Measurements from ENCODE around the gene RNF144A. TPM values are rescaled to one million over a fixed set of nuclear protein-coding genes. Genes with fewer than 3 reads are reported as not detected.

Gene RNF144A
- total RNA-seq, 1 experiment from 2014 or later, result 13.6 TPM

DNA sequence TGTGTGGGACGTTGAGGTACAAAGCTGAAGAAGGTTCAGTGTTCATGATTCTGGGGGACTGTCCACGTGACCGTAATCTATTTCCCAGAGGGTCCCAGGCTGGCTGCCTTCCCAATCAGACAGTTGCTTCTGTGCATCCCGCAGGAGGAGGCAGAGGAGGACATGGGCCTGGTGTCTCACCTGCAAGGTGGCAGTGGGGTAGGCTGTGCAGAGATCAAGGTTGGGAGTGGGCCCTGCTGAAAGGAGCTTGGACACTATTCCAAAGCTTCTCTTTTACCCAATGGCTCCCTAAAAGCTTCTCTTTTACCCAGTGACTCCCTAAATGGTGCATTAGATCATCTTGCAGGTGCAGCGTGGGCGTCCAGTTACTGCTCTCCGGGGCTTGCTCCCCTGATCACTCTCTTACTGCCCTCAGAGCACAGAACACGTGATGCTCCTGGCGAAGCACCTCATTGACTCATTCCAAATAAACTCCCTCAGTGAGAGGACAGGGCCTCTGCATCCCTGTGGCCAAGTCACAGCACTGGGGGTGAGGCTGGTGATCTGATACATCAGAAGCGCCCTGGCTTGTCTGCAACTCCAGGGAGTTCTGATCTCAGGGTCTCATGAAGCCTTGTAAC, 41.5 kb downstream of the RNF144A start:
- BruUV-seq (replicated peaks), result no TSS peak
- ChIA-PET POLR2A (ENCODE audit: low non-redundant PET) (no interaction called here), CTCF (no interaction called here)
- Histone ChIP-seq H3K9me3 (ENCODE audit: low read depth, low read length, poor library complexity, severe bottlenecking) (no peaks in the 10 kb centered on the region), H3K27ac (ENCODE audit: low read depth, low read length, poor library complexity, severe bottlenecking) (no peak overlapping the region), H3K4me3 (ENCODE audit: low read depth, low read length, poor library complexity, severe bottlenecking) (no peak overlapping the region), H3K36me3 (ENCODE audit: insufficient read depth, low read length, poor library complexity, severe bottlenecking) (no peaks in the 10 kb centered on the region), H3K27me3 (replicated peaks; ENCODE audit: insufficient read depth, low read depth, low read length, poor library complexity) (no peaks in the 10 kb centered on the region), H3K4me1 (ENCODE audit: insufficient read depth, low read length, poor library complexity, severe bottlenecking) (no peaks in the 10 kb centered on the region)
- DNase-seq (ENCODE audit: low spot score), result no peak
- TF ChIP-seq, protein P1, sequence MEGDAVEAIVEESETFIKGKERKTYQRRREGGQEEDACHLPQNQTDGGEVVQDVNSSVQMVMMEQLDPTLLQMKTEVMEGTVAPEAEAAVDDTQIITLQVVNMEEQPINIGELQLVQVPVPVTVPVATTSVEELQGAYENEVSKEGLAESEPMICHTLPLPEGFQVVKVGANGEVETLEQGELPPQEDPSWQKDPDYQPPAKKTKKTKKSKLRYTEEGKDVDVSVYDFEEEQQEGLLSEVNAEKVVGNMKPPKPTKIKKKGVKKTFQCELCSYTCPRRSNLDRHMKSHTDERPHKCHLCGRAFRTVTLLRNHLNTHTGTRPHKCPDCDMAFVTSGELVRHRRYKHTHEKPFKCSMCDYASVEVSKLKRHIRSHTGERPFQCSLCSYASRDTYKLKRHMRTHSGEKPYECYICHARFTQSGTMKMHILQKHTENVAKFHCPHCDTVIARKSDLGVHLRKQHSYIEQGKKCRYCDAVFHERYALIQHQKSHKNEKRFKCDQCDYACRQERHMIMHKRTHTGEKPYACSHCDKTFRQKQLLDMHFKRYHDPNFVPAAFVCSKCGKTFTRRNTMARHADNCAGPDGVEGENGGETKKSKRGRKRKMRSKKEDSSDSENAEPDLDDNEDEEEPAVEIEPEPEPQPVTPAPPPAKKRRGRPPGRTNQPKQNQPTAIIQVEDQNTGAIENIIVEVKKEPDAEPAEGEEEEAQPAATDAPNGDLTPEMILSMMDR (conservative IDR thresholded peaks at IDR 0.05; ENCODE audit: low read depth, low read length), result no peak
- TF ChIP-seq EZH2 (IDR thresholded peaks at IDR 0.05; ENCODE audit: borderline replicate concordance, low read depth, low read length, poor library complexity, severe bottlenecking), result no peak
- intact Hi-C loops (cut with micrococcal nuclease; ENCODE audit: unreplicated experiment), result no loop called here

DNA sequence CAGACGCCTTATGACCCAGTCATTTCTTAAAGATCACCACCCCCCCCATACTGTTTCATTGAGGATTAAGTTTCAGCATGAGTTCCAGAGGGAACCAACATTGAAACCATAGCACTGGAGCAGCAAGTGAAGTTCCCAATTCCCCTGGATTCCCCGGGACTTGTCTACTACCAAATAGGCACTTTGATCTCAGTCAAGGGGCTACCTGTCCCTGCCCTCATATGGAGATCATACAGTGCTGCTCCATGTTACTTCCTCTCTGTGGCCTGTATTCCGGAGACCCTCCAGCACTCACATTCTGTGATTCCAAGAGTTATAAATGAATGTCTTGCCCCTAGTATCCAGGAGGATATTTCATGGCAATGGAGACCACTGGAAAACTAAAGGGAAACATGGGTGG, 42.5 kb downstream of the RNF144A start:
- Histone ChIP-seq H3K27ac (ENCODE audit: low read depth, low read length, poor library complexity, severe bottlenecking) (no peak overlapping the region), H3K27me3 (replicated peaks; ENCODE audit: insufficient read depth, low read depth, low read length, poor library complexity) (no peaks in the 10 kb centered on the region), H3K9me3 (ENCODE audit: low read depth, low read length, poor library complexity, severe bottlenecking) (no peaks in the 10 kb centered on the region), H3K4me3 (ENCODE audit: low read depth, low read length, poor library complexity, severe bottlenecking) (no peak overlapping the region), H3K4me1 (ENCODE audit: insufficient read depth, low read length, poor library complexity, severe bottlenecking) (no peaks in the 10 kb centered on the region), H3K36me3 (ENCODE audit: insufficient read depth, low read length, poor library complexity, severe bottlenecking) (no peaks in the 10 kb centered on the region)
- no TSS peak for BruUV-seq (replicated peaks)
- ChIA-PET POLR2A (ENCODE audit: low non-redundant PET) (no interaction called here), CTCF (no interaction called here)
- intact Hi-C loops (cut with micrococcal nuclease; ENCODE audit: unreplicated experiment), result no loop called here
- TF ChIP-seq, protein P1 (conservative IDR thresholded peaks at IDR 0.05; ENCODE audit: low read depth, low read length), result no peak
- TF ChIP-seq EZH2 (IDR thresholded peaks at IDR 0.05; ENCODE audit: borderline replicate concordance, low read depth, low read length, poor library complexity, severe bottlenecking), result no peak
- DNase-seq (ENCODE audit: low spot score), result no peak

DNA sequence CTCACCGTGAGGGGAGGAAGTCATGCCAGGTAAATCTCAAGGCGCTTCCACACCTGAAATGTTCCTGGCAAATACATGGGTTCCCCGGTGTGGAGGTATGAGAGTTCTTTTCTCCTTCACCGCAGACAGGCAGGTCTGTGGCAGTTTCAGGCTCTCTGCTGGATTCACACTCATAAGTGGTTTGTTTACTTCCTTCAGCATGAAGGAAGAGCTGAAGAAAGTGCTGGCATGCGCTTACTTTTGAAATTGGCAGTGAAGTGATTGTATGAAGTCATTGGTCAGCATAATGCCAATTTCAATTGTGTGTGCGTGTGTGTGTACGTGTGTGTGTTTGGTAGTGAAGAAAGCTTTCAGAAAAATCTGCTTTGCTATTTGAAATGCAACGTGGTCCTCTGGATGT, 43.4 kb downstream of the RNF144A start:
- no peak for DNase-seq (ENCODE audit: low spot score)

More for the DNA sequence above, 43.4 kb downstream of the RNF144A start:
- TF ChIP-seq, protein P1 (conservative IDR thresholded peaks at IDR 0.05; ENCODE audit: low read depth, low read length), result no peak
- TF ChIP-seq EZH2 (IDR thresholded peaks at IDR 0.05; ENCODE audit: borderline replicate concordance, low read depth, low read length, poor library complexity, severe bottlenecking), result no peak
- ChIA-PET CTCF (no interaction called here), POLR2A (ENCODE audit: low non-redundant PET) (no interaction called here)
- Histone ChIP-seq H3K4me3 (ENCODE audit: low read depth, low read length, poor library complexity, severe bottlenecking) (no peak overlapping the region), H3K4me1 (ENCODE audit: insufficient read depth, low read length, poor library complexity, severe bottlenecking) (no peaks in the 10 kb centered on the region), H3K27me3 (replicated peaks; ENCODE audit: insufficient read depth, low read depth, low read length, poor library complexity) (no peaks in the 10 kb centered on the region), H3K36me3 (ENCODE audit: insufficient read depth, low read length, poor library complexity, severe bottlenecking) (no peaks in the 10 kb centered on the region), H3K9me3 (ENCODE audit: low read depth, low read length, poor library complexity, severe bottlenecking) (no peaks in the 10 kb centered on the region), H3K27ac (ENCODE audit: low read depth, low read length, poor library complexity, severe bottlenecking) (no peak overlapping the region)
- BruUV-seq (replicated peaks), result no TSS peak
- intact Hi-C loops (cut with micrococcal nuclease; ENCODE audit: unreplicated experiment), result no loop called here

Measured in A673 (cell line).